Measurements from ENCODE around the gene IGF2. TPM values are rescaled to one million over a fixed set of nuclear protein-coding genes. Genes with fewer than 3 reads are reported as not detected.

IGF2 gene
- total and polyA plus RNA-seq, 4 donors: 0.67 to 620 (median 42.6) TPM

GRCh38 chr11:2095542-2095941, 43.6 kb downstream of the IGF2 start:
- no peak for DNase-seq
- 95 to 96% methylated on average over 7 of the region's 7 CpGs for WGBS, 2 donors
- H3K27ac ChIP-seq (ENCODE audit: low read depth in 1 of 2, low read length in 2 of 2): no peak overlapping the region
- no peaks in the 10 kb centered on the region for H3K9me3 ChIP-seq (ENCODE audit: control insufficient read depth, low read length)
- no peak for ATAC-seq (ENCODE audit: low FRiP score)
- H3K36me3 ChIP-seq (ENCODE audit: control insufficient read depth in 1 of 2, insufficient read depth in 2 of 2, low read length in 1 of 2): no peaks in the 10 kb centered on the region
- H3K4me1 ChIP-seq (ENCODE audit: control insufficient read depth in 1 of 2, insufficient read depth in 2 of 2, low read length in 2 of 2): no peaks in the 10 kb centered on the region
- H3K27me3 ChIP-seq (ENCODE audit: control insufficient read depth in 1 of 2, insufficient read depth in 2 of 2, low read length in 1 of 2): no peaks in the 10 kb centered on the region
- intact Hi-C loops (cut with DNase I): no loop called here
- no peak overlapping the region for H3K4me3 ChIP-seq (ENCODE audit: low read length in 2 of 2)

- Histone ChIP-seq H3K27ac (ENCODE audit: low read depth in 1 of 2, low read length in 2 of 2) (no peak overlapping the region), H3K36me3 (ENCODE audit: control insufficient read depth in 1 of 2, insufficient read depth in 2 of 2, low read length in 1 of 2) (no peaks in the 10 kb centered on the region), H3K9me3 (ENCODE audit: control insufficient read depth, low read length) (no peaks in the 10 kb centered on the region), H3K27me3 (ENCODE audit: control insufficient read depth in 1 of 2, insufficient read depth in 2 of 2, low read length in 1 of 2) (no peaks in the 10 kb centered on the region), H3K4me1 (ENCODE audit: control insufficient read depth in 1 of 2, insufficient read depth in 2 of 2, low read length in 2 of 2) (no peaks in the 10 kb centered on the region), H3K4me3 (ENCODE audit: low read length in 2 of 2) (no peak overlapping the region)
- WGBS, 2 donors: 97 to 98% methylated on average over 5 to 6 of the region's 6 CpGs
- intact Hi-C loops (cut with DNase I): no loop called here
- ATAC-seq (ENCODE audit: low FRiP score) (no peak), DNase-seq (no peak)
These were observed 44.0 kb downstream of the IGF2 start for GRCh38 chr11:2095198-2095520.

- no peak for DNase-seq
- no peak overlapping the region for H3K27ac ChIP-seq (ENCODE audit: low read depth in 1 of 2, low read length in 2 of 2)
- WGBS, 2 donors: 69 to 70% methylated on average over 21 of the region's 21 CpGs
These were observed 44.6 kb downstream of the IGF2 start for GRCh38 chr11:2094354-2095197.

GRCh38 chr11:2093575-2094353, 45.4 kb downstream of the IGF2 start:
- ATAC-seq (ENCODE audit: low FRiP score): no peak

More at GRCh38 chr11:2094354-2095197, 44.6 kb downstream of the IGF2 start:
- intact Hi-C loops (cut with DNase I): no loop called here
- ATAC-seq (ENCODE audit: low FRiP score): no peak
- Histone ChIP-seq H3K36me3 (ENCODE audit: control insufficient read depth in 1 of 2, insufficient read depth in 2 of 2, low read length in 1 of 2) (no peaks in the 10 kb centered on the region), H3K4me3 (ENCODE audit: low read length in 2 of 2) (no peak overlapping the region), H3K4me1 (ENCODE audit: control insufficient read depth in 1 of 2, insufficient read depth in 2 of 2, low read length in 2 of 2) (no peaks in the 10 kb centered on the region), H3K9me3 (ENCODE audit: control insufficient read depth, low read length) (no peaks in the 10 kb centered on the region), H3K27me3 (ENCODE audit: control insufficient read depth in 1 of 2, insufficient read depth in 2 of 2, low read length in 1 of 2) (no peaks in the 10 kb centered on the region)

GRCh38 chr11:2092956-2093412, 46.2 kb downstream of the IGF2 start:
- intact Hi-C loops (cut with DNase I): no loop called here
- Histone ChIP-seq H3K4me1 (ENCODE audit: control insufficient read depth in 1 of 2, insufficient read depth in 2 of 2, low read length in 2 of 2) (no peaks in the 10 kb centered on the region), H3K9me3 (ENCODE audit: control insufficient read depth, low read length) (no peaks in the 10 kb centered on the region), H3K27ac (ENCODE audit: low read depth in 1 of 2, low read length in 2 of 2) (no peak overlapping the region), H3K27me3 (ENCODE audit: control insufficient read depth in 1 of 2, insufficient read depth in 2 of 2, low read length in 1 of 2) (no peaks in the 10 kb centered on the region), H3K4me3 (ENCODE audit: low read length in 2 of 2) (no peak overlapping the region), H3K36me3 (ENCODE audit: control insufficient read depth in 1 of 2, insufficient read depth in 2 of 2, low read length in 1 of 2) (no peaks in the 10 kb centered on the region)
- WGBS, 2 donors: 6% methylated on average over 10 of the region's 10 CpGs
- ATAC-seq (ENCODE audit: low FRiP score) (peak; percentile 67), DNase-seq (peak; percentile 76 to 89)

More at GRCh38 chr11:2093575-2094353, 45.4 kb downstream of the IGF2 start:
- 50 to 51% methylated on average over 18 of the region's 18 CpGs for WGBS, 2 donors
- intact Hi-C loops (cut with DNase I): no loop called here
- Histone ChIP-seq H3K27ac (ENCODE audit: low read depth in 1 of 2, low read length in 2 of 2) (no peak overlapping the region), H3K27me3 (ENCODE audit: control insufficient read depth in 1 of 2, insufficient read depth in 2 of 2, low read length in 1 of 2) (no peaks in the 10 kb centered on the region), H3K9me3 (ENCODE audit: control insufficient read depth, low read length) (no peaks in the 10 kb centered on the region), H3K36me3 (ENCODE audit: control insufficient read depth in 1 of 2, insufficient read depth in 2 of 2, low read length in 1 of 2) (no peaks in the 10 kb centered on the region), H3K4me1 (ENCODE audit: control insufficient read depth in 1 of 2, insufficient read depth in 2 of 2, low read length in 2 of 2) (no peaks in the 10 kb centered on the region), H3K4me3 (ENCODE audit: low read length in 2 of 2) (no peak overlapping the region)
- peak in 1 of 2 donors; percentile 83 for DNase-seq

GRCh38 chr11:2092464-2092910, 46.7 kb downstream of the IGF2 start:
- WGBS, 2 donors: 73 to 78% methylated on average over 9 of the region's 9 CpGs
- ATAC-seq (ENCODE audit: low FRiP score) (no peak), DNase-seq (peak in 1 of 2 donors; percentile 46)
- no peak overlapping the region for H3K27ac ChIP-seq (ENCODE audit: low read depth in 1 of 2, low read length in 2 of 2)
- H3K4me1 ChIP-seq (ENCODE audit: control insufficient read depth in 1 of 2, insufficient read depth in 2 of 2, low read length in 2 of 2): no peaks in the 10 kb centered on the region
- no peak overlapping the region for H3K4me3 ChIP-seq (ENCODE audit: low read length in 2 of 2)
- no peaks in the 10 kb centered on the region for H3K36me3 ChIP-seq (ENCODE audit: control insufficient read depth in 1 of 2, insufficient read depth in 2 of 2, low read length in 1 of 2)
- H3K9me3 ChIP-seq (ENCODE audit: control insufficient read depth, low read length): no peaks in the 10 kb centered on the region
- no peaks in the 10 kb centered on the region for H3K27me3 ChIP-seq (ENCODE audit: control insufficient read depth in 1 of 2, insufficient read depth in 2 of 2, low read length in 1 of 2)
- intact Hi-C loops (cut with DNase I): no loop called here

- Histone ChIP-seq H3K4me1 (ENCODE audit: control insufficient read depth in 1 of 2, insufficient read depth in 2 of 2, low read length in 2 of 2) (no peaks in the 10 kb centered on the region), H3K27ac (ENCODE audit: low read depth in 1 of 2, low read length in 2 of 2) (no peak overlapping the region), H3K9me3 (ENCODE audit: control insufficient read depth, low read length) (no peaks in the 10 kb centered on the region), H3K4me3 (ENCODE audit: low read length in 2 of 2) (no peak overlapping the region), H3K36me3 (ENCODE audit: control insufficient read depth in 1 of 2, insufficient read depth in 2 of 2, low read length in 1 of 2) (no peaks in the 10 kb centered on the region), H3K27me3 (ENCODE audit: control insufficient read depth in 1 of 2, insufficient read depth in 2 of 2, low read length in 1 of 2) (no peaks in the 10 kb centered on the region)
- intact Hi-C loops (cut with DNase I): no loop called here
- ATAC-seq (ENCODE audit: low FRiP score) (no peak), DNase-seq (peak in 1 of 2 donors; percentile 68)
- 88 to 90% methylated on average over 18 of the region's 18 CpGs for WGBS, 2 donors
These were observed 47.3 kb downstream of the IGF2 start for GRCh38 chr11:2091786-2092463.

- DNase-seq (peak in 1 of 2 donors; percentile 66), ATAC-seq (ENCODE audit: low FRiP score) (no peak)
- Histone ChIP-seq H3K27me3 (ENCODE audit: control insufficient read depth in 1 of 2, insufficient read depth in 2 of 2, low read length in 1 of 2) (no peaks in the 10 kb centered on the region), H3K4me1 (ENCODE audit: control insufficient read depth in 1 of 2, insufficient read depth in 2 of 2, low read length in 2 of 2) (no peaks in the 10 kb centered on the region), H3K27ac (ENCODE audit: low read depth in 1 of 2, low read length in 2 of 2) (no peak overlapping the region), H3K4me3 (ENCODE audit: low read length in 2 of 2) (no peak overlapping the region), H3K9me3 (ENCODE audit: control insufficient read depth, low read length) (no peaks in the 10 kb centered on the region), H3K36me3 (ENCODE audit: control insufficient read depth in 1 of 2, insufficient read depth in 2 of 2, low read length in 1 of 2) (no peaks in the 10 kb centered on the region)
- intact Hi-C loops (cut with DNase I): no loop called here
- WGBS, 2 donors: 91 to 96% methylated on average over 7 to 8 of the region's 8 CpGs
These were observed 48.0 kb downstream of the IGF2 start for GRCh38 chr11:2091112-2091746.
